ENCODE data around the gene GSX2.

Gene GSX2

GRCh38 chr4:54064317-54065111 lies 35.4 kb upstream of the GSX2 start, which contains the start of gene CHIC2:
TSS of gene CHIC2 (minus strand) at chr4:54064605. CDS start at chr4:54064300, 305 bp downstream.
- peak; percentile 95 for DNase-seq (ENCODE audit: low spot score)
- TF ChIP-seq, protein P1, sequence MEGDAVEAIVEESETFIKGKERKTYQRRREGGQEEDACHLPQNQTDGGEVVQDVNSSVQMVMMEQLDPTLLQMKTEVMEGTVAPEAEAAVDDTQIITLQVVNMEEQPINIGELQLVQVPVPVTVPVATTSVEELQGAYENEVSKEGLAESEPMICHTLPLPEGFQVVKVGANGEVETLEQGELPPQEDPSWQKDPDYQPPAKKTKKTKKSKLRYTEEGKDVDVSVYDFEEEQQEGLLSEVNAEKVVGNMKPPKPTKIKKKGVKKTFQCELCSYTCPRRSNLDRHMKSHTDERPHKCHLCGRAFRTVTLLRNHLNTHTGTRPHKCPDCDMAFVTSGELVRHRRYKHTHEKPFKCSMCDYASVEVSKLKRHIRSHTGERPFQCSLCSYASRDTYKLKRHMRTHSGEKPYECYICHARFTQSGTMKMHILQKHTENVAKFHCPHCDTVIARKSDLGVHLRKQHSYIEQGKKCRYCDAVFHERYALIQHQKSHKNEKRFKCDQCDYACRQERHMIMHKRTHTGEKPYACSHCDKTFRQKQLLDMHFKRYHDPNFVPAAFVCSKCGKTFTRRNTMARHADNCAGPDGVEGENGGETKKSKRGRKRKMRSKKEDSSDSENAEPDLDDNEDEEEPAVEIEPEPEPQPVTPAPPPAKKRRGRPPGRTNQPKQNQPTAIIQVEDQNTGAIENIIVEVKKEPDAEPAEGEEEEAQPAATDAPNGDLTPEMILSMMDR (IDR thresholded peaks at IDR 0.05; ENCODE audit: borderline replicate concordance, control extremely low read depth, extremely low read depth, insufficient read depth, missing control alignments), result no peak
- in situ Hi-C loops (cut with MboI; ENCODE audit: low sequenced_read_pairs, unreplicated experiment), result no loop called here

DNA sequence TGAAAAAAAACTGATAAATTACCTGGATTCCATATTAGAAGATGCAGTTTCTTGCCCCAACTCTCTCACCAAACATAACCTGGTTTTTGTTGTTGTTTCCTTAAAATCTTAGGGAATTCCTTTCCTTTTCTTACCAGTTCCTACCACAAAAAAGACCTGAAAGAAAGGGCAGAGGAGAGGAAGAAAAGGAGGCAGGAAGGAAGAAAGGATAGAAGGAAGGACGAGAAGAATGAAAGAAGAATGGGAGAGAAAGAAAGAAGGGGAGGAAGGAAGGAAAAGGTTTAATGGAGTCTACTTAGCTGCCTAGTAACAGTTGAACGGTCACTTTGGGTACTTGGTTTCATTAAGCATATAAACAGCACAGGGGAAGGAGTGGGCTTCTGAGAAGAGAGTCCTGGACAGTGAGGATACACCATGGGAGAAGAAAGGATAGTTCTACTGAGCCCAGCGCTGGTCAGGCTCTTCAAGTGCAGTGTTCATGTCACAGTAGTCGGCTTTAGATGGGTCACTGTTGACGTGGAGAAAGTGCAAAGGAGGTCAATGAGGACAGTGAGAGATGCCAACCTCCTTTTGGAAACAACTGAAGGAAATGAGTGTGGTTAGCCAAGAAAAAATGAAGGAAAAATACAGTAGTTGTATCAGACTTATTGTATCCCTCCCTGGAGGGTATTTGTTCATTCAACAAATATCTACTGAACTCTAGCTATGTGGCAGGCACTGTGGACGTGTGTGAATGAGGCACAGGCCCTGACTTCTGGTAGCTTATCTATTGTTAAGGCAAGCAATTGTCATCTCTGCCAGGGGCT lies 34.5 kb upstream of the GSX2 start:
- in situ Hi-C loops (cut with MboI; ENCODE audit: low sequenced_read_pairs, unreplicated experiment), result no loop called here
- DNase-seq (ENCODE audit: low spot score), result no peak
- TF ChIP-seq, protein P1 (IDR thresholded peaks at IDR 0.05; ENCODE audit: borderline replicate concordance, control extremely low read depth, extremely low read depth, insufficient read depth, missing control alignments), result no peak

GRCh38 chr4:54066088-54066415 lies 33.9 kb upstream of the GSX2 start:
- DNase-seq (ENCODE audit: low spot score), result no peak
- in situ Hi-C loops (cut with MboI; ENCODE audit: low sequenced_read_pairs, unreplicated experiment), result no loop called here
- TF ChIP-seq, protein P1 (IDR thresholded peaks at IDR 0.05; ENCODE audit: borderline replicate concordance, control extremely low read depth, extremely low read depth, insufficient read depth, missing control alignments), result no peak

DNA sequence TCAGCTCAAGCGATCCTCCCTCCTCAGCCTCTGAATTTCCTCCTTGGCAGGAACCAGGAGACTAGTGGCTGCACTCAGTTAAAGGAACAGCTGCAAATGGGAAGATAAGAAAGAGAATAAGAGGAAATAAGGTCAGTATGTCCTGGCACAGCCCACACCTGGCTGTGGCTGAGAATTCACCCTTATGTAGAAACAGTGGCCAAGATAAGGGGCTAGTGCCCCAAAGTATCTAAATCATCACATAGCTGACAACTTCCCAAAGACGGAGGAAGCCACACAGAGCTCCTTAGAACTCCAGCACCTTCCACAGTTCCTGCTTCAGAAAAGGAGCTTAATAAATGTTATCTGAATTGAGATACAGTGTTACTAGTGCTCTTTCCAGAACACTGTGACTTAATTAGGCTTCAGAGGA lies 33.2 kb upstream of the GSX2 start:
- DNase-seq (ENCODE audit: low spot score), result no peak
- TF ChIP-seq, protein P1 (IDR thresholded peaks at IDR 0.05; ENCODE audit: borderline replicate concordance, control extremely low read depth, extremely low read depth, insufficient read depth, missing control alignments), result no peak
- in situ Hi-C loops (cut with MboI; ENCODE audit: low sequenced_read_pairs, unreplicated experiment), result no loop called here

DNA sequence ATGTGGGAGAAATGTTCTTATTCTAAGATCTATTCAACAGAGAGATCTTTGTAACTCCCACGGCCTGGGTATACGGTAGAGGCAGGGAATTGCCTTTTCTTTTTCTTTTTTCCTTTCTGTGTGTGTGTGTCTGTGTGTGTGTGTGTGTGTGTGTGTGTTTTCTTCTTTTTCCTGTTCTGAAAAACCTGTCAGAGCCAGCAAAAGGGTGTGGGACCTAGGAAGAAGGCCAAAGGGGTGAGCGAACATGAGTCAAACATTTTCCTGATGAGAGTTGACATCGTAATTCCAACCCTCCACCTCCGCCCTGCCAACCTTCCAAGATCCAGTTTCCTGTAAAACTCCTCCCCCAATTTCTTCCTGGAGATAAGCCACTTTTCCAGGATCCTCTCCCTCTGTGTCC lies 32.8 kb upstream of the GSX2 start:
- in situ Hi-C loops (cut with MboI; ENCODE audit: low sequenced_read_pairs, unreplicated experiment), result no loop called here
- DNase-seq (ENCODE audit: low spot score), result no peak
- TF ChIP-seq, protein P1 (IDR thresholded peaks at IDR 0.05; ENCODE audit: borderline replicate concordance, control extremely low read depth, extremely low read depth, insufficient read depth, missing control alignments), result no peak

GRCh38 chr4:54073271-54073880 lies 26.6 kb upstream of the GSX2 start:
- in situ Hi-C loops (cut with MboI; ENCODE audit: low sequenced_read_pairs, unreplicated experiment), result no loop called here
- TF ChIP-seq, protein P1 (IDR thresholded peaks at IDR 0.05; ENCODE audit: borderline replicate concordance, control extremely low read depth, extremely low read depth, insufficient read depth, missing control alignments), result no peak

More at GRCh38 chr4:54073271-54073880, 26.6 kb upstream of the GSX2 start:
- DNase-seq (ENCODE audit: low spot score), result no peak
